HEK293 (cell line): ENCODE results near the gene CACNB4.
A peak's percentile ranks its signal among the peaks of the same experiment; 100 is the strongest.

Experiments used
- GFI1B ChIP-seq: fragments of 450-650 bp; formaldehyde crosslinking; IDR thresholded peaks from 2 replicates; pipeline ENCODE4 v1.5.1; 2016; ENCODE audit warnings: missing biosample characterization, missing genetic modification characterization
- GLI4 ChIP-seq: fragments of 450-650 bp; formaldehyde crosslinking; IDR thresholded peaks from 2 replicates; pipeline ENCODE4 v1.5.1; 2016; ENCODE audit warnings: missing biosample characterization, missing genetic modification characterization
- IKZF3 ChIP-seq: fragments of 450-650 bp; IDR thresholded peaks from 2 replicates; pipeline ENCODE4 v1.5.0; 2018; ENCODE audit warnings: missing biosample characterization, mild to moderate bottlenecking, missing genetic modification characterization, moderate library complexity
- KLF16 ChIP-seq: fragments of 450-650 bp; formaldehyde crosslinking; IDR thresholded peaks from 2 replicates; pipeline ENCODE4 v1.5.1; 2017; ENCODE audit warnings: missing biosample characterization, missing genetic modification characterization
- OVOL3 ChIP-seq: fragments of 450-650 bp; formaldehyde crosslinking; IDR thresholded peaks from 2 replicates; pipeline ENCODE4 v1.5.1; 2016; ENCODE audit warnings: missing biosample characterization, missing genetic modification characterization
- PRDM10 ChIP-seq: fragments of 450-650 bp; formaldehyde crosslinking; IDR thresholded peaks from 2 replicates; pipeline ENCODE4 v1.5.1; 2016; ENCODE audit warnings: missing biosample characterization, missing genetic modification characterization
- SP2 ChIP-seq: fragments of 450-650 bp; formaldehyde crosslinking; IDR thresholded peaks from 2 replicates; pipeline ENCODE4 v1.5.1; 2016; ENCODE audit warnings: missing biosample characterization, missing genetic modification characterization
- TRIM28 ChIP-seq: IDR thresholded peaks from 2 replicates; pipeline ENCODE4 v1.6.1; 2011; ENCODE audit warnings: low read length, control low read depth, borderline replicate concordance
- ZBTB7A ChIP-seq: fragments of 450-650 bp; formaldehyde crosslinking; IDR thresholded peaks from 2 replicates; pipeline ENCODE4 v1.5.1; 2016; ENCODE audit warnings: low read depth, missing biosample characterization, missing genetic modification characterization
- ZEB2 ChIP-seq: fragments of 450-650 bp; formaldehyde crosslinking; IDR thresholded peaks from 2 replicates; pipeline ENCODE4 v1.5.1; 2016; ENCODE audit warnings: missing biosample characterization, missing genetic modification characterization
- ZFHX2 ChIP-seq: fragments of 450-650 bp; formaldehyde crosslinking; conservative IDR thresholded peaks from 2 replicates; pipeline ENCODE4 v1.5.1; 2016; ENCODE audit warnings: missing biosample characterization, missing genetic modification characterization
- ZNF114 ChIP-seq: fragments of 450-650 bp; formaldehyde crosslinking; IDR thresholded peaks from 2 replicates; pipeline ENCODE4 v1.5.0; 2017; ENCODE audit warnings: missing biosample characterization, missing genetic modification characterization
- ZNF132 ChIP-seq: fragments of 450-650 bp; formaldehyde crosslinking; IDR thresholded peaks from 2 replicates; pipeline ENCODE4 v1.5.1; 2017; ENCODE audit warnings: missing biosample characterization, missing genetic modification characterization, borderline replicate concordance
- ZNF146 ChIP-seq: fragments of 450-650 bp; formaldehyde crosslinking; IDR thresholded peaks from 2 replicates; pipeline ENCODE4 v1.5.1; 2016; ENCODE audit warnings: missing biosample characterization, missing genetic modification characterization
- ZNF155 ChIP-seq: fragments of 450-650 bp; formaldehyde crosslinking; IDR thresholded peaks from 2 replicates; pipeline ENCODE4 v1.5.1; 2016; ENCODE audit warnings: missing biosample characterization, missing genetic modification characterization
- ZNF169 ChIP-seq: fragments of 450-650 bp; formaldehyde crosslinking; IDR thresholded peaks from 2 replicates; pipeline ENCODE4 v1.5.1; 2016; ENCODE audit warnings: missing biosample characterization, missing genetic modification characterization
- ZNF2 ChIP-seq: fragments of 450-650 bp; formaldehyde crosslinking; IDR thresholded peaks from 2 replicates; pipeline ENCODE4 v1.5.1; 2016; ENCODE audit warnings: missing biosample characterization, missing genetic modification characterization
- ZNF266 ChIP-seq: fragments of 450-650 bp; formaldehyde crosslinking; IDR thresholded peaks from 2 replicates; pipeline ENCODE4 v1.5.1; 2016; ENCODE audit warnings: missing biosample characterization, missing genetic modification characterization, low read depth
- ZNF302 ChIP-seq: fragments of 450-650 bp; formaldehyde crosslinking; IDR thresholded peaks from 2 replicates; pipeline ENCODE4 v1.5.1; 2016; ENCODE audit warnings: missing biosample characterization, missing genetic modification characterization, low read depth
- ZNF335 ChIP-seq: fragments of 450-650 bp; formaldehyde crosslinking; conservative IDR thresholded peaks from 2 replicates; pipeline ENCODE4 v1.5.1; 2016; ENCODE audit warnings: missing biosample characterization, missing genetic modification characterization
- ZNF423 ChIP-seq: fragments of 450-650 bp; formaldehyde crosslinking; IDR thresholded peaks from 2 replicates; pipeline ENCODE4 v1.5.1; 2016; ENCODE audit warnings: missing biosample characterization, missing genetic modification characterization
- ZNF48 ChIP-seq: fragments of 450-650 bp; formaldehyde crosslinking; IDR thresholded peaks from 2 replicates; pipeline ENCODE4 v1.5.1; 2016; ENCODE audit warnings: missing biosample characterization, missing genetic modification characterization
- ZNF555 ChIP-seq: fragments of 450-650 bp; formaldehyde crosslinking; conservative IDR thresholded peaks from 2 replicates; pipeline ENCODE4 v1.5.1; 2017; ENCODE audit warnings: missing biosample characterization, mild to moderate bottlenecking, missing genetic modification characterization, inconsistent platforms
- ZNF561 ChIP-seq: fragments of 450-650 bp; IDR thresholded peaks from 2 replicates; pipeline ENCODE4 v1.5.1; 2018; ENCODE audit warnings: missing biosample characterization, missing genetic modification characterization, borderline replicate concordance
- ZNF600 ChIP-seq: fragments of 450-650 bp; formaldehyde crosslinking; IDR thresholded peaks from 2 replicates; pipeline ENCODE4 v1.5.1; 2016; ENCODE audit warnings: missing biosample characterization, missing genetic modification characterization
- ZNF660 ChIP-seq: fragments of 450-650 bp; IDR thresholded peaks from 2 replicates; pipeline ENCODE4 v1.5.1; 2018; ENCODE audit warnings: missing biosample characterization, mild to moderate bottlenecking, missing genetic modification characterization
- ZNF664 ChIP-seq: fragments of 450-650 bp; formaldehyde crosslinking; IDR thresholded peaks from 2 replicates; pipeline ENCODE4 v1.5.1; 2016; ENCODE audit warnings: missing biosample characterization, missing genetic modification characterization
- ZNF747 ChIP-seq: fragments of 450-650 bp; formaldehyde crosslinking; IDR thresholded peaks from 2 replicates; pipeline ENCODE4 v1.5.1; 2016; ENCODE audit warnings: missing biosample characterization, missing genetic modification characterization
- ZNF768 ChIP-seq: fragments of 450-650 bp; formaldehyde crosslinking; IDR thresholded peaks from 2 replicates; pipeline ENCODE4 v1.5.1; 2018; ENCODE audit warnings: missing biosample characterization, mild to moderate bottlenecking, missing genetic modification characterization
- TF ChIP-seq, protein P1 (sequence below): fragments of 450-650 bp; formaldehyde crosslinking; IDR thresholded peaks from 2 replicates; pipeline ENCODE4 v1.5.1; 2016; ENCODE audit warnings: missing biosample characterization, missing genetic modification characterization, borderline replicate concordance
- TF ChIP-seq, protein P2 (sequence below): fragments of 450-650 bp; formaldehyde crosslinking; IDR thresholded peaks from 2 replicates; pipeline ENCODE4 v1.5.1; 2016; ENCODE audit warnings: missing biosample characterization, missing genetic modification characterization
- TF ChIP-seq, protein P3 (sequence below): sonication (generic); formaldehyde crosslinking; IDR thresholded peaks from 2 replicates; pipeline ENCODE4 v1.8.1; 2022; ENCODE audit warnings: mild to moderate bottlenecking, moderate library complexity, missing genetic modification reagents

The CACNB4 gene

DNA sequence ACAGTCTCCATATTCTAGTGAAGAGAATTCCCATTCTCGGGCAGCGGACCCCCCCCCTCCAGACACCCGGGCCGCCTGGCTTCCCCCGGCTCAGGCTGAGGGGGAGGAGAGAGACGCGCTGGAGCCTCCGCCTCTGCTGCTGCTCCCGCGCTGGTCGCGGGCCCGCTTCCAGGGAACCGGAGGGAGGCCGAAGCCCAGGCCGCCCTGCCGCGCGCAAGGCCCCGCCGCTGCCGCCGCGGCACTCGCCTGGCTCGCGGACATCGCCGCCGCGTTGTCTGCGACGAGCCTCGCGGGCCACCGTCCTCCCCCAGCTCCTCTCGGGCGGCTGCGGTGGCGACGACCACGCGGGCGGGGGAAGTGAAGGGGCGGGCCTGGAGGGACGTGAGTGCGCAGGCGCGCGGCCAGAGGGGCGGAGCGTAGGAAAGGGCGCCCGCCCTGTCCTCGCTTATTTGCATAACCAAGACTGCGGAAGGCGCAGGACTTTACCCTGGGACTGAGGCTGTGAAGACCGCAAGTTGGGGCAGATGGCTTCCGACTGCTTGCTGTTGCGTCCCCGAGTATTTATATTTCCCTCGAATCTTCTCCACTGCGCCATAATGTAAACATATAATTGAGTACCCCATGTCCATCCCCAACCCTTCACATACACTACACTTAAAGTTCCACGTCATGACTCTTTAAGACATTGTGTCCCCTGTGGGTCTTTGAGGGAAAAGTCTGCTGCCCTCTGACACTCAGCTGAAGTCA lies 270.5 kb downstream of the CACNB4 start, which contains the start of gene ARL5A (continued):
- TF ChIP-seq, protein P1, sequence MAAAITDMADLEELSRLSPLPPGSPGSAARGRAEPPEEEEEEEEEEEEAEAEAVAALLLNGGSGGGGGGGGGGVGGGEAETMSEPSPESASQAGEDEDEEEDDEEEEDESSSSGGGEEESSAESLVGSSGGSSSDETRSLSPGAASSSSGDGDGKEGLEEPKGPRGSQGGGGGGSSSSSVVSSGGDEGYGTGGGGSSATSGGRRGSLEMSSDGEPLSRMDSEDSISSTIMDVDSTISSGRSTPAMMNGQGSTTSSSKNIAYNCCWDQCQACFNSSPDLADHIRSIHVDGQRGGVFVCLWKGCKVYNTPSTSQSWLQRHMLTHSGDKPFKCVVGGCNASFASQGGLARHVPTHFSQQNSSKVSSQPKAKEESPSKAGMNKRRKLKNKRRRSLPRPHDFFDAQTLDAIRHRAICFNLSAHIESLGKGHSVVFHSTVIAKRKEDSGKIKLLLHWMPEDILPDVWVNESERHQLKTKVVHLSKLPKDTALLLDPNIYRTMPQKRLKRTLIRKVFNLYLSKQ = no peak
- TF ChIP-seq, protein P2, sequence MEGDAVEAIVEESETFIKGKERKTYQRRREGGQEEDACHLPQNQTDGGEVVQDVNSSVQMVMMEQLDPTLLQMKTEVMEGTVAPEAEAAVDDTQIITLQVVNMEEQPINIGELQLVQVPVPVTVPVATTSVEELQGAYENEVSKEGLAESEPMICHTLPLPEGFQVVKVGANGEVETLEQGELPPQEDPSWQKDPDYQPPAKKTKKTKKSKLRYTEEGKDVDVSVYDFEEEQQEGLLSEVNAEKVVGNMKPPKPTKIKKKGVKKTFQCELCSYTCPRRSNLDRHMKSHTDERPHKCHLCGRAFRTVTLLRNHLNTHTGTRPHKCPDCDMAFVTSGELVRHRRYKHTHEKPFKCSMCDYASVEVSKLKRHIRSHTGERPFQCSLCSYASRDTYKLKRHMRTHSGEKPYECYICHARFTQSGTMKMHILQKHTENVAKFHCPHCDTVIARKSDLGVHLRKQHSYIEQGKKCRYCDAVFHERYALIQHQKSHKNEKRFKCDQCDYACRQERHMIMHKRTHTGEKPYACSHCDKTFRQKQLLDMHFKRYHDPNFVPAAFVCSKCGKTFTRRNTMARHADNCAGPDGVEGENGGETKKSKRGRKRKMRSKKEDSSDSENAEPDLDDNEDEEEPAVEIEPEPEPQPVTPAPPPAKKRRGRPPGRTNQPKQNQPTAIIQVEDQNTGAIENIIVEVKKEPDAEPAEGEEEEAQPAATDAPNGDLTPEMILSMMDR (tag by site-specific recombination) = 0 out of 2 replicates have a peak, but pooled peaks have one; percentile 30
- TF ChIP-seq ZNF132 = no peak
- TF ChIP-seq ZFHX2 (tag by site-specific recombination) = peak; percentile 76
- TF ChIP-seq ZNF114 (tag by site-specific recombination) = no peak
- no peak for TF ChIP-seq ZNF302
- 0 out of 2 replicates have a peak, but pooled peaks have one; percentile 9 for TF ChIP-seq IKZF3
- no peak for TF ChIP-seq OVOL3 (tag by site-specific recombination)
- TF ChIP-seq, protein P3, sequence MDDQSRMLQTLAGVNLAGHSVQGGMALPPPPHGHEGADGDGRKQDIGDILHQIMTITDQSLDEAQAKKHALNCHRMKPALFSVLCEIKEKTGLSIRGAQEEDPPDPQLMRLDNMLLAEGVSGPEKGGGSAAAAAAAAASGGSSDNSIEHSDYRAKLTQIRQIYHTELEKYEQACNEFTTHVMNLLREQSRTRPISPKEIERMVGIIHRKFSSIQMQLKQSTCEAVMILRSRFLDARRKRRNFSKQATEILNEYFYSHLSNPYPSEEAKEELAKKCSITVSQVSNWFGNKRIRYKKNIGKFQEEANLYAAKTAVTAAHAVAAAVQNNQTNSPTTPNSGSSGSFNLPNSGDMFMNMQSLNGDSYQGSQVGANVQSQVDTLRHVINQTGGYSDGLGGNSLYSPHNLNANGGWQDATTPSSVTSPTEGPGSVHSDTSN (CRISPR knock-in tag) = peak; percentile 88; the same call in 1 of the 2 replicates
- no peak for TF ChIP-seq ZBTB7A (tag by site-specific recombination)
- TF ChIP-seq ZNF423 = no peak
- no peak for TF ChIP-seq ZNF155
- TF ChIP-seq ZNF2 (tag by site-specific recombination) = no peak
- TF ChIP-seq ZNF768 (tag by site-specific recombination) = no peak
- TF ChIP-seq GLI4 (tag by site-specific recombination) = no peak
- peak; percentile 39 for TF ChIP-seq ZNF335 (tag by site-specific recombination)
- no peak for TF ChIP-seq ZNF266 (tag by site-specific recombination)
- TF ChIP-seq SP2 (tag by site-specific recombination) = peak; percentile 41
- TF ChIP-seq ZNF146 (tag by site-specific recombination) = no peak
- peak; percentile 68 for TF ChIP-seq ZNF660 (tag by site-specific recombination)
- TF ChIP-seq ZNF555 (tag by site-specific recombination) = no peak
- no peak for TF ChIP-seq TRIM28
- TF ChIP-seq ZNF664 (tag by site-specific recombination) = no peak
- TF ChIP-seq GFI1B (tag by site-specific recombination) = no peak
- TF ChIP-seq KLF16 (tag by site-specific recombination) = no peak
- TF ChIP-seq ZNF747 (tag by site-specific recombination) = no peak
- no peak for TF ChIP-seq ZNF600 (tag by site-specific recombination)
- TF ChIP-seq ZEB2 (tag by site-specific recombination) = no peak
- TF ChIP-seq ZNF561 = peak; percentile 63; the same call in 1 of the 2 replicates
- no peak for TF ChIP-seq ZNF48
- TF ChIP-seq ZNF169 (tag by site-specific recombination) = no peak
- TF ChIP-seq PRDM10 (tag by site-specific recombination) = no peak
- TF ChIP-seq, all 188 proteins: peak for 14
